K562 (cell line): ENCODE data around the gene TEPSIN. TPM values are rescaled to one million over a fixed set of nuclear protein-coding genes. Genes with fewer than 3 reads are reported as not detected.
A peak's percentile ranks its signal among the peaks of the same experiment; 100 is the strongest.

ENCODE experiments used
- ATAC-seq: fragments of 200-7000 bp; cut with Tn5 transposase; 3 replicates; pipeline ENCODE4 v1.9.1; 2020; ENCODE audit warnings: moderate library complexity
- BruUV-seq: library from RNA; stranded (reverse); fragments of 400-500 nt; replicated peaks from 2 replicates; lab custom pipeline; 2021; lab: Mats Ljungman, UMichigan
- CTCF ChIA-PET: fragments of 300-600 bp; formaldehyde crosslinking; extraction: SDS; loops from one replicate; lab custom pipeline; 2021; ENCODE audit warnings: low intra/inter-chr PET ratio; lab: Yijun Ruan, JAX
- POLR2A ChIA-PET: fragments of 300-600, 350-650 bp; sonication (Branson Sonifier 250); formaldehyde crosslinking; extraction: SDS; loops from one replicate; lab custom pipeline; 2021; ENCODE audit warnings: antibody characterized with exemption, inconsistent platforms; lab: Yijun Ruan, JAX
- DNase-seq, 4 experiments: peaks; one replicate each; pipeline versions ENCODE4 v3.0.0 to v3.0.0-alpha.2; 2011 to 2018; ENCODE audit warnings: low spot score in 3 of 4, mixed read lengths in 3 of 4; ENCODE audit errors: extremely low read depth in 1 of 4
- FAIRE-seq: peaks from 2 replicates; lab custom pipeline; 2011; peaks lifted over from hg19 to GRCh38; lab: Jason Lieb, UNC
- H2AFZ ChIP-seq: 2 replicates; pipeline ENCODE4 v1.6.0; 2011; ENCODE audit warnings: low read depth, low read length, control low read depth, inconsistent platforms
- H3K27ac ChIP-seq: fragments of 200-600 bp; 3 replicates; pipeline ENCODE4 v1.8.0; 2011; ENCODE audit warnings: low read depth, mild to moderate bottlenecking, control low read depth, inconsistent platforms, low read length, moderate library complexity, mixed read lengths; ENCODE audit errors: extremely low read depth
- H3K27me3 ChIP-seq, 2 experiments: fragments of 300-600 bp in 1 of 2; 2 replicates in 1 of 2; 3 replicates in 1 of 2; pipeline versions ENCODE4 v1.6.0 to v1.8.0; 2011; ENCODE audit warnings: inconsistent platforms in 2 of 2, low read length in 2 of 2, mild to moderate bottlenecking in 1 of 2, mixed read lengths in 1 of 2, moderate library complexity in 1 of 2; ENCODE audit not compliant: control insufficient read depth in 2 of 2, insufficient read depth in 2 of 2
- H3K36me3 ChIP-seq: fragments of 300-600 bp; 3 replicates; pipeline ENCODE4 v1.8.0; 2011; ENCODE audit warnings: mild to moderate bottlenecking, low read length, inconsistent platforms; ENCODE audit not compliant: control insufficient read depth, insufficient read depth
- H3K4me1 ChIP-seq, 2 experiments: fragments of 200-600 bp in 1 of 2; replicated peaks in 1 of 2; 2 replicates in 1 of 2; 3 replicates in 1 of 2; pipeline versions ENCODE4 v1.5.1 to v1.8.0; 2011; ENCODE audit warnings: inconsistent platforms in 2 of 2, low read length in 2 of 2, mild to moderate bottlenecking in 1 of 2, mixed read lengths in 1 of 2, moderate library complexity in 1 of 2; ENCODE audit not compliant: control insufficient read depth in 2 of 2, insufficient read depth in 2 of 2
- H3K4me2 ChIP-seq: 2 replicates; pipeline ENCODE4 v1.6.1; 2011; ENCODE audit warnings: low read length, control low read depth, inconsistent platforms, mixed read lengths; ENCODE audit not compliant: insufficient read depth
- H3K4me3 ChIP-seq: fragments of 200-600 bp; sonication (generic), shearing (Covaris generic); 2 replicates; pipeline ENCODE4 v1.5.1; 2016; ENCODE audit warnings: control low read depth, inconsistent platforms
- H3K79me2 ChIP-seq: fragments of 200-600 bp; 3 replicates; pipeline ENCODE4 v1.8.0; 2011; ENCODE audit warnings: low read length, inconsistent platforms; ENCODE audit not compliant: control insufficient read depth, insufficient read depth
- H3K9ac ChIP-seq, 2 experiments: 2 replicates each; pipeline versions ENCODE4 v1.6.0 to v1.6.1; 2011; ENCODE audit warnings: low read depth in 2 of 2, low read length in 2 of 2, control low read depth in 1 of 2, inconsistent platforms in 1 of 2, mild to moderate bottlenecking in 1 of 2, mixed read lengths in 1 of 2; ENCODE audit not compliant: insufficient read depth in 1 of 2
- H3K9me1 ChIP-seq: one replicate; pipeline ENCODE4 v1.6.0; 2011; ENCODE audit warnings: inconsistent platforms, mild to moderate bottlenecking, low read length, moderate library complexity; ENCODE audit not compliant: control insufficient read depth, insufficient read depth
- H3K9me3 ChIP-seq: replicated peaks from 2 replicates; pipeline ENCODE4 v1.5.1; 2011; ENCODE audit warnings: low read depth, low read length, inconsistent platforms; ENCODE audit not compliant: control insufficient read depth, insufficient read depth
- H4K20me1 ChIP-seq: replicated peaks from 2 replicates; pipeline ENCODE4 v1.6.1; 2011; ENCODE audit warnings: low read length, inconsistent platforms, mixed read lengths; ENCODE audit not compliant: control insufficient read depth, insufficient read depth
- BACH1 ChIP-seq: fragments of 200-800 bp; sonication (Bioruptor generic); IDR thresholded peaks from 2 replicates; pipeline ENCODE4 v1.6.1; 2016; ENCODE audit warnings: missing genetic modification characterization, missing compliant biosample characterization
- CSDE1 ChIP-seq, 2 experiments: fragments of 450-650 bp; IDR thresholded peaks; 2 replicates each; pipeline ENCODE4 v1.6.1; 2016; ENCODE audit warnings: mild to moderate bottlenecking in 1 of 2
- DIDO1 ChIP-seq: fragments of 450-650 bp; IDR thresholded peaks from 2 replicates; pipeline ENCODE4 v1.6.1; 2016; ENCODE audit warnings: low read depth, missing biosample characterization, missing genetic modification characterization
- E2F3 ChIP-seq: fragments of 250-450 bp; sonication (Bioruptor Pico); IDR thresholded peaks from 2 replicates; pipeline ENCODE4 v1.4.0; 2020; ENCODE audit warnings: mild to moderate bottlenecking
- MEIS2 ChIP-seq: fragments of 450-650 bp; IDR thresholded peaks from 2 replicates; pipeline ENCODE4 v1.6.1; 2014; ENCODE audit warnings: mild to moderate bottlenecking; ENCODE audit not compliant: partially characterized antibody
- MTA3 ChIP-seq: fragments of 450-650 bp; formaldehyde crosslinking; IDR thresholded peaks from 2 replicates; pipeline ENCODE4 v1.6.1; 2017; ENCODE audit warnings: mild to moderate bottlenecking, borderline replicate concordance
- NFE2 ChIP-seq: IDR thresholded peaks from 2 replicates; pipeline ENCODE4 v1.6.1; 2014; ENCODE audit warnings: antibody characterized with exemption, low read depth
- NR2C2 ChIP-seq, 2 experiments: fragments of 200-800 bp in 1 of 2; sonication (Bioruptor generic) in 1 of 2; sonication (generic) in 1 of 2; formaldehyde crosslinking in 1 of 2; IDR thresholded peaks; 2 replicates each; pipeline versions ENCODE4 v1.6.1 to v1.8.0; 2016 to 2022; ENCODE audit warnings: mild to moderate bottlenecking in 1 of 2, missing compliant biosample characterization in 1 of 2, missing genetic modification characterization in 1 of 2, missing genetic modification reagents in 1 of 2
- RBBP5 ChIP-seq: fragments of 200-600 bp; sonication (generic); IDR thresholded peaks from 2 replicates; pipeline ENCODE4 v1.6.1; 2012; ENCODE audit warnings: borderline replicate concordance, mild to moderate bottlenecking, low read length, control low read depth, inconsistent platforms; ENCODE audit not compliant: insufficient read depth, poor library complexity, severe bottlenecking
- RFX1 ChIP-seq: fragments of 450-650 bp; IDR thresholded peaks from 2 replicates; pipeline ENCODE4 v1.6.1; 2016; ENCODE audit warnings: mild to moderate bottlenecking, moderate library complexity
- ZNF316 ChIP-seq: fragments of 450-650 bp; IDR thresholded peaks from 2 replicates; pipeline ENCODE4 v1.6.1; 2016
- WGBS: fragments of 100-300 bp; shearing (Covaris generic); methylation state at CpG from one replicate; pipeline ENCODE4 v1.1.6; 2016; ENCODE audit warnings: low coverage, mixed read lengths; ENCODE audit not compliant: insufficient coverage; ENCODE audit errors: missing lambda C conversion rate; 5-methylcytosine and 5-hydroxymethylcytosine counted together
- in situ Hi-C: fragments of 300-500 bp; cut with MboI; formaldehyde crosslinking; loops from 4 replicates; pipeline ENCODE4 v1.15.0; 2018; ENCODE audit warnings: inconsistent platforms, mixed read lengths
- intact Hi-C: fragments of 100-400 bp; cut with micrococcal nuclease; formaldehyde crosslinking; loops from 2 replicates; pipeline ENCODE4 v1.14.2; 2022
- polyA plus RNA-seq, 8 experiments: library from polyadenylated mRNA; depleted of rRNA in 4 of 8; stranded (reverse) in 5 of 8; unstranded in 3 of 8; fragments of >200 nt; fragmentation: Nextera tagmentation in 2 of 8; fragmentation: Illumina TruSeq in 1 of 8; extraction: Ambion mirVana in 2 of 8; extraction: Trizol in 1 of 8; gene quantifications; 2 replicates each; pipeline versions ENCODE4 v1.2.1 to v1.2.3, GENCODE V29; 2011 to 2014; ENCODE audit warnings: inconsistent platforms in 1 of 8, missing spikeins in 1 of 8
- total RNA-seq, 7 experiments: library from RNA; depleted of rRNA in 6 of 7; stranded (reverse); fragments of >200 nt in 6 of 7; fragmentation: Illumina TruSeq in 2 of 7; extraction: Trizol in 2 of 7; gene quantifications; 2 replicates each; pipeline versions ENCODE4 v1.2.1 to v1.2.3, GENCODE V29; 2011 to 2021; ENCODE audit warnings: low replicate concordance in 1 of 7
- TF ChIP-seq, protein P1 (sequence below): fragments of 250-450 bp; sonication (Bioruptor Pico); IDR thresholded peaks from 2 replicates; pipeline ENCODE4 v1.4.0; 2020; ENCODE audit warnings: mild to moderate bottlenecking, moderate library complexity, borderline replicate concordance
- TF ChIP-seq, protein P2 (sequence below), 2 experiments: IDR thresholded peaks in 1 of 2; conservative IDR thresholded peaks in 1 of 2; 2 replicates each; pipeline ENCODE4 v1.6.1; 2016; ENCODE audit warnings: low read depth in 2 of 2, mild to moderate bottlenecking in 1 of 2, missing compliant biosample characterization in 1 of 2, missing genetic modification characterization in 1 of 2, moderate library complexity in 1 of 2

Gene TEPSIN
- total and polyA plus RNA-seq, 9 of the 15 experiments (the other 6 are each of a cell fraction or from before 2014, with no cell fraction given) = 0.80 to 29.8 (median 5.3) TPM

DNA sequence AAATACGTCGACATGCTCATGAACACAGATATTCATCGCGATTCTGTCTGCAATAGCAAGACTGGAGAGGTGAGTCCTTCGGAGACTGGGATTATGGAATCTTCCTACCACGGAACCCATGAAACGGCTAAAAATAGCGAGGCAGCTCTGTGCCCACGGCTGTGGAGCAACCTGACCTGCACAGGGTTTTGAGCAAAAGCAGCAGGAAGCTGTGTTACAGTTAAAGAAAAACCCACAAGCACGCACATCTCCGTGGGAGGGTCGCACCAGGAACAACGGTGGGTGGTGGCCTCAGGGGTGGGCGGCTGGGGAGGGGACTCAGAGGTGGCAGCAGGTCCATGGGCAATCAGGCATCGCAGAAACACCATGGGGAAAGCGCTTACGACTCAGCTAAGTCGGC, 31.4 kb upstream of the TEPSIN start (continued):
- TF ChIP-seq, protein P1, sequence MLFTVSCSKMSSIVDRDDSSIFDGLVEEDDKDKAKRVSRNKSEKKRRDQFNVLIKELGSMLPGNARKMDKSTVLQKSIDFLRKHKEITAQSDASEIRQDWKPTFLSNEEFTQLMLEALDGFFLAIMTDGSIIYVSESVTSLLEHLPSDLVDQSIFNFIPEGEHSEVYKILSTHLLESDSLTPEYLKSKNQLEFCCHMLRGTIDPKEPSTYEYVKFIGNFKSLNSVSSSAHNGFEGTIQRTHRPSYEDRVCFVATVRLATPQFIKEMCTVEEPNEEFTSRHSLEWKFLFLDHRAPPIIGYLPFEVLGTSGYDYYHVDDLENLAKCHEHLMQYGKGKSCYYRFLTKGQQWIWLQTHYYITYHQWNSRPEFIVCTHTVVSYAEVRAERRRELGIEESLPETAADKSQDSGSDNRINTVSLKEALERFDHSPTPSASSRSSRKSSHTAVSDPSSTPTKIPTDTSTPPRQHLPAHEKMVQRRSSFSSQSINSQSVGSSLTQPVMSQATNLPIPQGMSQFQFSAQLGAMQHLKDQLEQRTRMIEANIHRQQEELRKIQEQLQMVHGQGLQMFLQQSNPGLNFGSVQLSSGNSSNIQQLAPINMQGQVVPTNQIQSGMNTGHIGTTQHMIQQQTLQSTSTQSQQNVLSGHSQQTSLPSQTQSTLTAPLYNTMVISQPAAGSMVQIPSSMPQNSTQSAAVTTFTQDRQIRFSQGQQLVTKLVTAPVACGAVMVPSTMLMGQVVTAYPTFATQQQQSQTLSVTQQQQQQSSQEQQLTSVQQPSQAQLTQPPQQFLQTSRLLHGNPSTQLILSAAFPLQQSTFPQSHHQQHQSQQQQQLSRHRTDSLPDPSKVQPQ (CRISPR knock-in tag) = no peak
- TF ChIP-seq DIDO1 (tag) (no peak), CSDE1 (IDR thresholded peaks at IDR 0.05) (no peak), MTA3 (no peak)
- TF ChIP-seq, all 486 proteins: peak for 0

DNA sequence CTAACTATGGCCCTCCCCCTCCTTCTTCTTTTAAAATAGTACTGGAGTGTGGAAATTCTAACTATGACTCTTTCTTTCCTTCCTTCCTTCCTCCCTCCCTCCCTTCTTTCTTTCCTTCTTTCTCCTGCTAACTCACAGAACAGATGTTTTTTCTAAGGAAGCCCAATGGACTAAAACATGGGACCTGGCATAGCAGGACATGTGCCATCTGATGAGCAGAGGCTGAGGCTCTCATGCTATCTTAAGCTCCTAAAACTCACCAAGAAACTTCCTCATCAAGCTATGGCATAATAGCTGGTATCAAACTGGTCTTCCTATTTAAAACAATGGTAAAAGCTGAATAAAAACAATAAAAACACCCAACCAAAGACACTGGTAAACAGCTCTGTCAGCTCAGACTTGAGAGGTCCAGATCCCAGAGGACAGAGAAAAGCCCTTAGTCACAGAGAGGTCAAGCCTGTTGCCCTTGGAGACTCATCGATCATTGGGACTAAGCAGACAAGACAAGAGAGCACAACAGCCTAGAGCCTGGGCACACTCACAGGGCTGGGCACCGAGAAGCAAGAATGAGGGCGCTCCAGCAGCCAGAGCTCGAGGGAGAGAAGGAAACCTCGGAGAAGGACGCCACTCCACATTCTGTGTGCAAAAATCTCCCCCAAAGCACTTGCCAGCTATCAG, 28.7 kb upstream of the TEPSIN start:
- H2AFZ ChIP-seq = no peak overlapping the region
- no peaks in the 10 kb centered on the region for H3K9me1 ChIP-seq
- TF ChIP-seq ZNF316 (peak; percentile 30; the same call in 1 of the 2 replicates), BACH1 (tag) (no peak), RFX1 (peak; percentile 64; the same call in 1 of the 2 replicates), NR2C2 (CRISPR knock-in tag; IDR thresholded peaks at IDR 0.05) (no peak), NR2C2 (tag; IDR thresholded peaks at IDR 0.05) (no peak), NFE2 (peak; percentile 30; the same call in 1 of the 2 replicates), RBBP5 (no peak), E2F3 (no peak), MEIS2 (peak; percentile 72)
- TF ChIP-seq, protein P2, sequence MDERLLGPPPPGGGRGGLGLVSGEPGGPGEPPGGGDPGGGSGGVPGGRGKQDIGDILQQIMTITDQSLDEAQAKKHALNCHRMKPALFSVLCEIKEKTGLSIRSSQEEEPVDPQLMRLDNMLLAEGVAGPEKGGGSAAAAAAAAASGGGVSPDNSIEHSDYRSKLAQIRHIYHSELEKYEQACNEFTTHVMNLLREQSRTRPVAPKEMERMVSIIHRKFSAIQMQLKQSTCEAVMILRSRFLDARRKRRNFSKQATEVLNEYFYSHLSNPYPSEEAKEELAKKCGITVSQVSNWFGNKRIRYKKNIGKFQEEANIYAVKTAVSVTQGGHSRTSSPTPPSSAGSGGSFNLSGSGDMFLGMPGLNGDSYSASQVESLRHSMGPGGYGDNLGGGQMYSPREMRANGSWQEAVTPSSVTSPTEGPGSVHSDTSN (CRISPR knock-in tag; IDR thresholded peaks at IDR 0.05; ENCODE audit: low read depth) = no peak
- TF ChIP-seq, protein P2 (tag; conservative IDR thresholded peaks at IDR 0.05; ENCODE audit: low read depth) = peak; percentile 78
- FAIRE-seq (peak; percentile 87), ATAC-seq (peak; percentile 65; the same call in 2 of the 3 replicates), DNase-seq (peak in 1 of 4 experiments; percentile 23)
- H3K27me3 ChIP-seq = no peaks in the 10 kb centered on the region
- H3K9me3 ChIP-seq = no peaks in the 10 kb centered on the region
- no peaks in the 10 kb centered on the region for H4K20me1 ChIP-seq
- no TSS peak for BruUV-seq
- WGBS = 70% methylated on average over 3 of the region's 6 CpGs
- H3K79me2 ChIP-seq = no peaks in the 10 kb centered on the region
- peaks cover 65% of the 10 kb centered on the region; the same call in 2 of the 3 replicates for H3K36me3 ChIP-seq
- POLR2A ChIA-PET = interaction anchor here (0.6 to 0.8 kb wide), 4 partner anchors 62 to 245 kb away, joined by 3 to 4 read pairs (median 4); partner anchors contain the start of genes ACTG1 and BAHCC1
- CTCF ChIA-PET = no interaction called here
- in situ Hi-C loops = no loop called here
- intact Hi-C loops = no loop called here
- H3K4me1 ChIP-seq = peaks cover 2 to 23% of the 10 kb centered on the region in 2 experiments; a peak in 2 of 5 replicates
- peak overlapping the region in 1 of 2 experiments; percentile 75; a peak in 2 of 4 replicates for H3K9ac ChIP-seq
- no peak overlapping the region for H3K27ac ChIP-seq
- H3K4me3 ChIP-seq = no peak overlapping the region
- H3K4me2 ChIP-seq = no peak overlapping the region
